GM19035 (cell line): ENCODE measurements around the gene ADGRB3.
"Not testable (repeated sequence)": the region's sequence is repeated elsewhere in the genome, so short reads cannot be mapped to it uniquely, and the experiment has no call there.

Experiments used
- ATAC-seq: cut with Tn5 transposase; IDR thresholded peaks from one replicate; pipeline ENCODE4 v1.9.1; 2021; ENCODE audit not compliant: unreplicated experiment

Gene ADGRB3

GRCh38 chr6:69202768-69203167 is 567.7 kb downstream of the ADGRB3 start:
- no peak for ATAC-seq

GRCh38 chr6:69216127-69216526 is 581.0 kb downstream of the ADGRB3 start:
- no peak for ATAC-seq

GRCh38 chr6:69217343-69217742 is 582.3 kb downstream of the ADGRB3 start:
- ATAC-seq = no peak

GRCh38 chr6:69220375-69220774 is 585.3 kb downstream of the ADGRB3 start:
- ATAC-seq = no peak

- ATAC-seq = no peak
Observed at GRCh38 chr6:69232008-69232407, 596.9 kb downstream of the ADGRB3 start.

- no peak for ATAC-seq
Observed at GRCh38 chr6:69232496-69232895, 597.4 kb downstream of the ADGRB3 start.

GRCh38 chr6:69232911-69233448 is 597.9 kb downstream of the ADGRB3 start:
- ATAC-seq = peak; percentile 97

GRCh38 chr6:69238067-69238466 is 603.0 kb downstream of the ADGRB3 start:
- ATAC-seq = no peak

- ATAC-seq = no peak
Observed at GRCh38 chr6:69246983-69247382, 611.9 kb downstream of the ADGRB3 start.

GRCh38 chr6:69261010-69261409 is 625.9 kb downstream of the ADGRB3 start:
- no peak for ATAC-seq

GRCh38 chr6:69263297-69263696 is 628.2 kb downstream of the ADGRB3 start:
- no peak for ATAC-seq

GRCh38 chr6:69265090-69265489 is 630.0 kb downstream of the ADGRB3 start:
- ATAC-seq = no peak

- ATAC-seq = no peak
Observed at GRCh38 chr6:69265706-69266105, 630.6 kb downstream of the ADGRB3 start.

- ATAC-seq = no peak
Observed at GRCh38 chr6:69276204-69276603, 641.1 kb downstream of the ADGRB3 start.

- no peak for ATAC-seq
Observed at GRCh38 chr6:69279805-69280204, 644.7 kb downstream of the ADGRB3 start.

- ATAC-seq = no peak
Observed at GRCh38 chr6:69280858-69281257, 645.8 kb downstream of the ADGRB3 start.

- no peak for ATAC-seq
Observed at GRCh38 chr6:69284176-69284730, 649.2 kb downstream of the ADGRB3 start.

GRCh38 chr6:69285054-69285453 is 650.0 kb downstream of the ADGRB3 start:
- ATAC-seq = no peak

- ATAC-seq = no peak
Observed at GRCh38 chr6:69286331-69286730, 651.2 kb downstream of the ADGRB3 start.

GRCh38 chr6:69288198-69288597 is 653.1 kb downstream of the ADGRB3 start:
- not testable (repeated sequence) for ATAC-seq

GRCh38 chr6:69289689-69290495 is 654.8 kb downstream of the ADGRB3 start:
- no peak for ATAC-seq

GRCh38 chr6:69293471-69293870 is 658.4 kb downstream of the ADGRB3 start:
- ATAC-seq = no peak
